GM18870 (cell line): ENCODE measurements around the gene RPRM.
"Not testable (repeated sequence)": the region's sequence is repeated elsewhere in the genome, so short reads cannot be mapped to it uniquely, and the experiment has no call there.

Experiments
- ATAC-seq: cut with Tn5 transposase; IDR thresholded peaks from one replicate; pipeline ENCODE4 v1.9.1; 2021; ENCODE audit warnings: moderate library complexity; ENCODE audit not compliant: unreplicated experiment

The RPRM gene

GRCh38 chr2:153478289-153479261 lies at the start of gene RPRM:
RPRM (minus strand) TSS chr2:153478762; CDS start chr2:153478565, 197 bp downstream.
- ATAC-seq, result peak; percentile 75

DNA sequence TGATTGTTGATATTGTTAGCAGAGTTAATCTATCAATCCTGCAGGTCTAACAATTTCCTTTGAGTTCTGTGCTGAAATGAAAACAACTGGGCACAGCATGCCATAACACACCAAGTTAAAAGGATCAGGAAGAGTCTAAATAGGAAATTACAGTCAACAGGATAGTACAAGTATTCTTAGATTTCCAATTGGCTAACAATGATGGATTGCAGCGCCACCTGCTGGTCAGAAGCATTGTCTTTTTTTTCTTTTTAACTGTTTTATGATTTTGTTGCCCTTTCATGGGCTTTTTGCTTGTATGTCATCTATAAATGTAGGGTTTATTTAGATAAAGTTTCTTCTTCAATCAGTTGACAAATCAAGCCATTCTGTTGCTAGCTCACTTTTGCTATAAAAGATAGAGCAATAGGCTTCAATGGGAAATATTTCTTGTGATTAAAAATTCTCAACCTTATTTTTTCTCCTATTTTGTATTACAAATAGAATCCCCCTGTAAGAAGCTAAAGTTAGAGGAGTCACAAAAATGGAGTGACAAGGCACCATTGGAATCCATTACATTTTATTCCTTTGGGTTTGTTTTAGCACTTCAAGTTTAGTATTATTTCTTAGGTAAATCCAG lies 40.8 kb upstream of the RPRM start:
- ATAC-seq, result no peak

DNA sequence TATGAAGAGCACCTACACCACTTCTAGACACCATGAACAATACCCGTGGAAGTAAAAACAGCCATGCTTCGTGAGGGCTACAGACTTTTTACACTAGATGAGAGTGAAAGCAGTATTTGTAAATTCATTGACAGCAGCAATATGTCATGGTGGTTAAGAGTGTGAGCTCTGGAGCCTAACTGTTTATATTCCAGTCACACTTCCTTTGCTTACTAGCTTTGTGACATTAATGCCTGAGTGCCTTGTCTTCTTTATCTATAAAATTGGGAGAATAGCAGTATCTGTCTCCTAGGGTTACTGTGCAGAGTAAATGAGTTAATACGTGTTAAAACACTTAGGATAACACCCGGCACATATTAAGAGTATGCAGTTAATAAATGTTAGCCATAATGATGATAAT lies 33.8 kb upstream of the RPRM start:
- ATAC-seq, result no peak

DNA sequence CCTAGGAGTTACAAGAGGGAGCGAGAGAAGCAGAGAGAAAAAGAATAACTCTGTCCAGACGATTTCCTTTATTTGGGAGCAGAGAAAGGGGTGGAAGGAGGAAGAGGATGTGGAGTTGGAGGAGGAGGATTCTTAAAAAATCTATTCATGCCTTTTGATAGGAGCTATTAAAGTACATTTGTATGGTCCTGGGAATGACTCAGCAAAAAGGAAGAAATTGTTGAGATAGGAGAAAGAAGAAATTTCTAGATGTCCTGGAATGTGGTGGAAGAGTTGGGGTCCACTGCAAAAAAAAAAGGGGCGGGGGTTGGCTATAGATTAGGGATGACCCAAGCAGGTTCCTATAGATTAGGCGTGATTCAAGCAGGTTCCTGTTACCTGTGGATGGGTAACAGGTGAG lies 32.4 kb upstream of the RPRM start:
- ATAC-seq, result no peak

DNA sequence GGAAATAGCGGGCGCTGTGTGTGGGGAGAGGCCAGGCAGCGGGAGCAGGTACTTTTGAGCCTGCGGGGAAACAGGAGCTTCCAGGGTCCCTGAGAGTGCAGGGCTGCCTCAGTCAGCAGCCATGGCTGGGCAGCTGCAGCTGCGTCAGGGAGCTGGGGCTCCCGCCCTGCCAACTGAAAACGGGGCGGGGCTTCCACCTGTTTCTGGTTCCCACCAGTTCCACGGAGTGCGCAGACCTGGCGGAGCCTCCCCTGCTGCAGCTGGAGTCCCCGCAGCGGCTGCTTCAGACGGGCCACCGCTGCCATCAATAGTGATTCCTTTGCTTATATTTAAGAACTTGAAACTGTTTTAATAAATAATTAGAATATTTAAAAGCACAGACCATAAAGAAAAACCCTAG lies 30.6 kb upstream of the RPRM start:
- no peak for ATAC-seq

- ATAC-seq, result not testable (repeated sequence)
These were observed 27.9 kb upstream of the RPRM start for GRCh38 chr2:153506499-153506898.

DNA sequence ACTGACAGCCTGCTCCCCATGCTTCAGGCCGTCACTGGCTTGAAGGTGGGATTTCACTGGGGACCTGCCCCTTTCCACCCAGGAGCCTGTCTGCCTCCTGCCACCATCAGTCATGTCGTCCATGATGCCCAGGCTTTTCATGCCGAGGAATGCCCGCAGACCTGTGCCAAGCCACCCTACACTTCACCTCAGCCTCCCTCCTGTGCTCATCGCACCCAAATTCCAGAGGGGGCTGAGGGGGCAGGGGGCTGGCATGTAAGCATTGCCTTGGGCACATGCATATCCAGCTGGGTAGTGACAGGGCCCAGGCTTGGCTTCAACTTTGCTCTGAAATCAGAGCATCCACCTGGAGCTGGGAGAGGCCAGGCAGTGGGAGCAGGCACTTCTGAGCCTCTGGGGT lies 20.9 kb upstream of the RPRM start:
- ATAC-seq, result no peak

DNA sequence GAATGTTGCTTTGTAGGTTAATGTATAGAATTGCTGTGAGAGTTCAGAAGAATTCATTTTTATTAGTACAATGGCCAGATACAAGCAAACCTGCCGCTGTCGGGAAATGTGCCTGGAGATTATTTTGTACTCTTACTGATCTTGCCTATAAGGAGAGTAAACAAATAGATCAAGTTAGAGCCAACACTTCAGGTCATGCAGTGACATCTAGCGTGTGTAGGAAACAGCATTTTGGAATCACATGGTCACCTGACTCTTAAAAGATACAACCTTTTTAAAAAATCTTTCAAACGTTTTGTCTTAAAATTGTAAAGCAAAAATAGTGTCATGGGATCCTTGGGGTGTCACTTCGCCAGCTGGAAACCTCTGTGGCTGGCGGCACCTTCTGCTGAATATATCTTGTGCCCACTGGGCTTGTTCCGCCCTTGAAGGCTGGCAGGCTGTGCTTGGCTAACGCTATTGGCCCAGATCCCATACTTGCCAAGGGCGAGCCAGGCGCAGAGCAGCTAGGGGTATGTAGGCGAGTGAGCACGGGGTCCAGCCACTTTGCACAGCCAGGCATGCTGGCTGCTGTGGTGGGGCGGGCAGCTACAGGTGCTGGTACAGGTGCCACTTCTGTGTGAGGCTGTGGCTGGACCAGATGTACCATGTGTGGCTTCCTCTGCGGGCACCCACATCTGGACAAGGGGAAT lies 19.5 kb upstream of the RPRM start:
- ATAC-seq, result no peak

- ATAC-seq, result no peak
These were observed 17.2 kb upstream of the RPRM start for GRCh38 chr2:153495725-153496124.

GRCh38 chr2:153488072-153488471 lies 9.5 kb upstream of the RPRM start:
- no peak for ATAC-seq

DNA sequence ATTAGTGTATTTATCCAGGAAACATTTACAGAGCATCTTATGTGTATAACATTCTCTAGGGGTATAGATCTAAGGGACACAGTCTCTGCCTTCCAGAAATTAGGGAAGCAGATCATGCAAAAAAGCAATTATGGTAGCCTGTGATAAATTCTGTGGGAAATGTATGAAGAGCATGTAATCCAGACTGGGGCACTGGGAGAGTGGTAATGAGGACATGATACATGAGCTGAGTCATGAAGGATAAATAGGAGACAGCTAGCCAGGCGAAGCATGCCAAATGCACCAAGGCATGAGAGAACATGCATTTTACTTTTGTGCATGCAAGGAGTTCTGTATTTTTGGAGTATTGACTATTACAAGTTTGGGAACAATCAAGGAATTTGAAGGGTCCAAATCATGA lies 8.9 kb upstream of the RPRM start:
- no peak for ATAC-seq

DNA sequence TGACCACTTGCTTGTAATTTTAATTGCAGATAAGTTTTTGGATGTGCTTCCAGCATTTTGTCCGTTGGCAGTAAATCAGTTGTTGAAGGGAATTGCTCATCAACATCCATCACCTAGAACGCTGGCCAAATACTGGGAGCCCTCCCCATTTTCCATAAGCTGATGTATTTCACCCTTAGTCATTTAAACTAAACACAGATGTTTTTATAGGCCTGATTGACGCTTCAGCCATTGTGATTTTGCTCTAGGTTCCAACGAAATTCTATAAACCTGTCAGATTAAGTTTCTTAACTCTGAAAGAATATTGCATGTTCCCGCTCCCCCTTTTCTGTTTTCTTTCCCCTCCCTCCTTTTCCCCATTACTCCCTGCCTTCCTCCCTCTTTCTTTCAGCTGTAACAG lies 1.0 kb upstream of the RPRM start:
- no peak for ATAC-seq

DNA sequence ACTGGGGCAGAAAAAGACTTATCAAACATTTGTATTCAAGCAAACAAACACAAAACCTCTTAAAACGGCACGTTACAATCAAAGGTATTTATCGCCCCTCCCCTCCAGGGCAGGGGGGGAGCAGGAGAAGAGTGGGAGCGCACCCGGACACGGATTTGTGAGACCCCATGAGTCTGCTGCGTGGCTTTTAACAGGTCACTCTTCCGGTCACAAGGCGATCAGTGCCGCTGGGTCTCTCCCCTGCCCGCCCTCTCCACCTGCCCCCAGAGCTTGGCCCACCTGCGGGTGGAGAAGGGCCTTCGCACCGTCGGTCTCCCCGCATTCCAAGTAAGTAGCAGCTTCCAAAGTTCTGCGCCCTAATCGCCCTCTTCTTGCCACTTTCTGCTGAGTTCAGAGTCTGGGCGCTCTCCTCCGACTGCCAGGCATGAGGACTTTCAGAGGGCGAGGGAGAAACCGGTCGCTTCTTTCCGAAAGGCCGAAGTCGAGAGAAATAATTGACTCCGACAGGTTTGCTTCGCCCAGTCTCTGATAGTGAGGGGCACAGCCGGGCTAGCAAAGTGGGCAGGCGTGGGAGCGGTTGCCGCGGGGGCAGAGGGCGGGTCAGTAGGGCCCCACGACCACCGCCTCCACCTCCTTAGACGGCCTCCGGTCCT lies 800 bp downstream of the RPRM start:
- no peak for ATAC-seq

GRCh38 chr2:153476816-153477635 lies 1.5 kb downstream of the RPRM start:
- ATAC-seq, result no peak

DNA sequence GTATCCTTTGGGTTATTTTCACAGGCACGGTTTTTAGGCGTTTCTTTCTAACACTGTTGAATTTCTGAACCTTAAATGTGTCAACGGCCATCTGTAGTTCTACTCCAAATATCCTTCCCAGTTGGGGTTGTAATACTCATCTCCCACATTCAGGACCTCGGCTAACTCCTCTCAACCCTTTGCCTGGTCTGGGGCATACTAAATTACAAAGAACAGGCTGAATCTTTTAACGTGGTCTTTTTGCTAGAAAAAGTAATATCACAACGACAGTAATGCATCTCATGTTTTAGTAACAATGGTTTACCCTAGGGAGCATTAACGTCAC lies 2.1 kb downstream of the RPRM start:
- no peak for ATAC-seq

GRCh38 chr2:153474876-153475435 lies 3.6 kb downstream of the RPRM start:
- ATAC-seq, result no peak

- no peak for ATAC-seq
These were observed 4.2 kb downstream of the RPRM start for GRCh38 chr2:153474407-153474806.

DNA sequence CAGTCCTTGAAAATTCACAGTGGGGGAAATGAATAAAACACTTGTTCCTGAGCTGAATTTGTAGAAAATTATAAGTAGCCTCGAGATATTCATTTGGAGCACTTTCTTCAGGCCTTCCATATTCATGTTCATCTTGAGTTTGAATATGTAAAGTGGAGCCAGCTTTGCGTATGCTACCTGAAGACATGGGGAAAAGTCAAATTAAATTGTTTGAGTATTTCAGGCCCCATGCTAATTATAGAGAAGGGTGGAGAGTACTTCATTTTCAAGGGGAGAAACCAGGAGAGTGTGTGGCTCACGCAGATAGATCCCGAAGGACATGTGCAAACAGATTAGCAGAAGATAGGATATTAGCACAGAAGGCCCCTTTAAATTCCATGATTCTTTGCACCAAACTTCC lies 7.7 kb downstream of the RPRM start:
- no peak for ATAC-seq

- no peak for ATAC-seq
These were observed 14.2 kb downstream of the RPRM start for GRCh38 chr2:153464395-153464794.

DNA sequence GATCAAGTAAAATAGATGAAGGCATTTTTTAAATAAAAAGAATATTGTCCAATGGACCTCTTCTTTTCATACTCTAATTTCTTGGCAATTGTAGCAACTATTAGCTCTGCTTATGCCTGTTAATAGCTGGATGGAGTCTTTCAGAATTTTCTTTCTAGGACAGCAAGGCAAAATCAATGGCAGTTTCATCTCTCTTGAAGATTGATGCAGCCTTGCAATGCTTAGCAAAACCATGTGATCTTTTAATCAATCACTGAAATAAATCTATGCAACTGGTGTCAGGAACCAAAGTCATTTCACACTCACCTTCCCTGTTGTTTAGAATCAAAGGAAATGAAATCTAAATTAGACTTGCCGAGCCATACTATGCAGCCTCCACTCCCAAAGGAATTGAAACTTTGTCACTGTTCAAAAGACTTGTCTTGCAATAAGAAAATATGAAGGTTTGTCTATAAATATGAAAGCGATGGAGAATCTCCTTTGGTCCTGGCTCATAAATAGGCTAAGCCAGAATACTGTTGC lies 16.2 kb downstream of the RPRM start:
- no peak for ATAC-seq
